NCI-H748 treated with DMSO at 0.1 percent for 48 hours (cell line): Measurements from ENCODE around the gene U2AF1L4.

Experiments
- DNase-seq: peaks from one replicate; lab custom pipeline; 2025; lab: John Stamatoyannopoulos, UW

U2AF1L4 gene

GRCh38 chr19:35745328-35746086, at the start of gene U2AF1L4, which contains the start of gene PSENEN:
Gene U2AF1L4, minus strand, starts transcription at chr19:35745418. Its CDS starts 27 bp downstream, at chr19:35745391.
Gene PSENEN, plus strand, starts transcription at chr19:35745651. Its CDS starts 280 bp downstream, at chr19:35745931.
- peak; percentile 98 for DNase-seq

GRCh38 chr19:35793381-35794165, 48.4 kb upstream of the U2AF1L4 start:
- no peak for DNase-seq

GRCh38 chr19:35792888-35793287, 47.7 kb upstream of the U2AF1L4 start:
- DNase-seq: no peak

- no peak for DNase-seq
Observed at GRCh38 chr19:35792312-35792711, 47.1 kb upstream of the U2AF1L4 start.

GRCh38 chr19:35791814-35792279, 46.6 kb upstream of the U2AF1L4 start:
- DNase-seq: no peak

GRCh38 chr19:35790981-35791813, 46.0 kb upstream of the U2AF1L4 start:
- no peak for DNase-seq

GRCh38 chr19:35789978-35790944, 45.0 kb upstream of the U2AF1L4 start:
- DNase-seq: no peak

- no peak for DNase-seq
Observed at GRCh38 chr19:35789195-35789977, 44.2 kb upstream of the U2AF1L4 start.

GRCh38 chr19:35788205-35788960, 43.2 kb upstream of the U2AF1L4 start:
- DNase-seq: no peak

GRCh38 chr19:35787227-35787799, 42.1 kb upstream of the U2AF1L4 start:
- no peak for DNase-seq

GRCh38 chr19:35786299-35787160, 41.3 kb upstream of the U2AF1L4 start:
- no peak for DNase-seq

GRCh38 chr19:35785339-35785627, 40.1 kb upstream of the U2AF1L4 start:
- DNase-seq: no peak

GRCh38 chr19:35784503-35785338, 39.5 kb upstream of the U2AF1L4 start:
- no peak for DNase-seq

GRCh38 chr19:35783469-35784434, 38.5 kb upstream of the U2AF1L4 start:
- DNase-seq: no peak

- no peak for DNase-seq
Observed at GRCh38 chr19:35782589-35782988, 37.4 kb upstream of the U2AF1L4 start.

- DNase-seq: no peak
Observed at GRCh38 chr19:35781650-35782049, 36.4 kb upstream of the U2AF1L4 start.
